AG10803 (cell line): ENCODE data around the gene FBXW5.

Experiments
- DNase-seq: peaks from one replicate; pipeline ENCODE4 v3.0.0; 2010; ENCODE audit warnings: low read depth
- H3K4me3 ChIP-seq: 2 replicates; pipeline ENCODE4 v1.5.1; 2011; ENCODE audit warnings: mild to moderate bottlenecking, low read length, control low read depth
- CTCF ChIP-seq: conservative IDR thresholded peaks from 2 replicates; pipeline ENCODE4 v1.5.1; 2011; ENCODE audit warnings: mild to moderate bottlenecking, low read length, control low read depth, inconsistent platforms

The FBXW5 gene

DNA sequence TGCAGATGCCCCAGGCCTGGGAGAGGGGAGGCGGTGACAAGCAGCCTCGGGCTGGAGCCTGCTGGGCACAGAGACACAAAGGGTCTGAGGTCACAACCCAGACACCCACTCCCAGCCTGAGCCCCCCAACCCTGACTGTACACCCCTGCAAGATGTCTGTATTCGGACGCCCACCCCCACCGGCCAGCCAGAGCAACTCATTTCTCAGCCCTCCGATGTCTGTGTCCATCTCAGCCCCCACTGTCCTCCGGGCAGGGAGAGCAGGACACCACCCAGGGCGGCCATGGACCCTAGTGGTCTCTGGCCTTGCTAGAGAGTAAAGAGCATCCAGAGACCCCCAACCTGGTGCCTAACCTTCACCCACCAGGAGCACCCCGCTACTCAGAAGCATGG is 11.4 kb upstream of the FBXW5 start:
- DNase-seq: no peak
- TF ChIP-seq CTCF: no peak
- no peak overlapping the region for H3K4me3 ChIP-seq

DNA sequence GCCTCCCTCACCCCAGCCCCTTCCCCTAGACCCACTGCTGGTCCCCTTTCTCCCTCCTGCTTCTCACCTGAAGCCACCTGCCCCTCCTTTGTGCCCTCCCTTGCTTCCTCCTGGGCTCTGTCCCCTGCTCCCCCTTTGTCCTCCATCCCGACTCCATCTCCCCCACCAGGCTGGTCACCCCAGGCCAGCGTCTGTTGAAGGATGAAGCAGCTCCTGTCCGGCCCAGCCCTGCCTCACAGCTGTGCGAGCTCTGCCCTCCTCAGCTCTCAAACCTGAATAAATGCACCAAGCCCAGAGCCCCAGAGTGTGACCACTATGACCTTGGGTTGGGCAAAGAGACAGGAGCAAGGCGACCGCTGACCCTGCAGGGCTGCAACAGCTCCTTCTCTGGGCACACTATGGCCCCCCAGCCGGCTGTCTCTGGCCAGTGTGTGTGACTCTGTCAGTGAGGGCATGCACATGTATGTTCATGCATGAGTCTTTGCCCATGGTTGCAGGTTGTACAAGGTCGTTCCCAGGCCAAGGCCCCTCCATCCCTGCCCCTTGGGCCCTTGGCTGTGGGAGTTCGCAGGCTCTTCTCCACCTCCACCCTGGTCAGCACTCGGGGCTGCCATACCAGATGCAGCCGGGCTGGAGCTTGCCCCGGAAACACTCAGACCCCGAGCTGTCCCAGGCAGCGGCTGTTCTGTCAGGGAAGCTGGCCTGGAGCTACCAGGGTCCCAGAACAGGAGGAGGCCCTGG is 10.8 kb upstream of the FBXW5 start:
- no peak overlapping the region for H3K4me3 ChIP-seq
- DNase-seq: no peak
- TF ChIP-seq CTCF: no peak

GRCh38 chr9:136954270-136955083 is 9.9 kb upstream of the FBXW5 start:
- DNase-seq: no peak
- no peak for TF ChIP-seq CTCF
- no peak overlapping the region for H3K4me3 ChIP-seq

DNA sequence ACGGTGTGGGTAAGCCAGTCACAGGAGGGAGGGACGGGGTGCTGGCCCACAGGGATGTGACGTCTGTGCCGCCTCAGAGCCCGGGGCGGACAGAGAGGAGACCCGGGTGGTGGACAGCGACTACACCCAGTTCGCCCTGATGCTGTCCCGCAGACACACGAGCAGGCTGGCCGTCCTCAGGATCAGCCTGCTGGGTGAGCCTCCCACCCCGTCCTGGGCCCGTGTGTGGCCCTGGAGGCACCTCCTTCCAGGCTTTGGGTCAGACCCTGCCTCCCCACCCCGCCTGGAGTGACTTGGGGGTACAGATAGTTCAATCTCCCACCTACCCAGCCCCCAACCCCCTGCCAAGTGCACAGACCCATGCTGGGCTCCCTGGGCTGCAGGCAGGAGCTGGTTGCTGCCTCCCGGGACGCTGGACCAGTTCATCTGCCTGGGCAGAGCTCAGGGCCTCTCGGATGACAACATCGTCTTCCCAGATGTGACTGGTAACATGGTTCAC is 9.3 kb upstream of the FBXW5 start:
- DNase-seq: no peak
- no peak overlapping the region for H3K4me3 ChIP-seq
- TF ChIP-seq CTCF: no peak

DNA sequence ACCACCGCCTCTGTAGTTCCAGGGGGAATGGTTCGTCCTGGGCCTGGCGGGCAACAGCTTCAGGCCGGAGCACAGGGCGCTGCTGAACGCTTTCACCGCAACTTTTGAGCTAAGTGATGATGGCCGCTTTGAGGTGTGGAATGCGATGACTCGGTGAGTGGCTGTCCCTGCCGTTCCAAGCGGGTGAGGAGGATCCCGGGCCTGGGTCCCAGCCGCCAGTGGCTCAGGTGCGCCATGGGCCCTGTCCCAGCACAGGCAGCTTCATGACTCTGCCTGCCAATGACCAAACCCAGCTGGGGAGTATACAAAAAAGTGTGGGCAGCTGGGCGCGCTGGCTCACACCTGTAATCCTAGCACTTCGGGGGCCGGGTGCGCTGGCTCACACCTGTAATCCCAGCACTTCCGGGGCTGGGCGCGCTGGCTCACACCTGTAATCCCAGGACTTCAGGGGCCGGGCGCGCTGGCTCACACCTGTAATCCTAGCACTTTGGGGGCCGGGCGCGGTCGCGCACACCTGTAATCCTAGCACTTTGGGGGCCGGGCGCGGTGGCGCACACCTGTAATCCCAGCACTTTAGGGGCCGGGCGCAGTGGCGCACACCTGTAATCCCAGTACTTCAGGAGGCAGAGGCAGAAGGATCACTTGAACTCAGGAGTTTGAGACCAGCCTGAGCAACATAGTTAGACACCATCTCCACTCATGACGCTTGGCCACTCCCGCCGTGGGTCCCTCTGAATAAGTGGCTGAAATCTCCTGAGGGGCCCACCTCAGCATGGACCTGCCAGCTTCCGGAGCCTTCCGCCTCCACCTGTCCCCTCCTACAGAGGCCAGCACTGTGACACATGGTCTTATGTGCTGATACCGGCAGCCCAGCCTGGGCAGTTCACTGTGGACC is 8.6 kb upstream of the FBXW5 start:
- H3K4me3 ChIP-seq: no peak overlapping the region
- DNase-seq: no peak
- TF ChIP-seq CTCF: no peak

DNA sequence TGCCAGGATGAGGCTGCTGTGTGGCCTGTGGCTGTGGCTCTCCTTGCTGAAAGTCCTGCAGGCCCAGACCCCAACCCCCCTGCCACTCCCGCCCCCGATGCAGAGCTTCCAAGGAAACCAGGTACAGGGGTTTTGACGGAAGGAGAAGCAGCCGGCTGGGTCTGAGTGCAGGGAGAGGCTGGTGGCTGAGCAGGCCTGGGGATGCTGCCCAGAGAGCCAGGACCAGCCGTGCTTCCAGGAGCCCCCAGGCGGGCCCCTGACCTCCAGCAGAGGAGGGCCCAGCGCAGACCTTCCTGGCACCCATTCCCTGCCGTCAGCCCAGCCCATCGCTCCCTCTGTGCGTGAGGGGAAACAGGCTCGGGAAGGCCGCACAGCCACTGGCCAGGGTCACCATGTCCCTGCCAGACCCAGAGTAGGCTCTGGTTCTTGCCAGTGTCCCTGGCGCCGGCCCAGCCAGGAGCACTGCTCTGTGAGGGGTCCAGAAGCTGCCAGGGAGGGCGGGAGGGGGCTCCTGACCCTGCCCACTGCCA is 7.8 kb upstream of the FBXW5 start:
- no peak for TF ChIP-seq CTCF
- no peak for DNase-seq
- H3K4me3 ChIP-seq: no peak overlapping the region
